ENCODE data around the gene AK8.

Gene AK8

GRCh38 chr9:132800038-132800648 lies 77.9 kb downstream of the AK8 start:
- no peak overlapping the region for H3K4me3 ChIP-seq (ENCODE audit: low read depth, low read length)

- no peak overlapping the region for H3K4me3 ChIP-seq (ENCODE audit: low read depth, low read length)
Measured at GRCh38 chr9:132798817-132799790, 79.0 kb downstream of the AK8 start.

GRCh38 chr9:132797861-132798659 lies 80.0 kb downstream of the AK8 start:
- no peak overlapping the region for H3K4me3 ChIP-seq (ENCODE audit: low read depth, low read length)

GRCh38 chr9:132795511-132796303 lies 82.4 kb downstream of the AK8 start:
- H3K4me3 ChIP-seq (ENCODE audit: low read depth, low read length), result no peak overlapping the region

- H3K4me3 ChIP-seq (ENCODE audit: low read depth, low read length), result no peak overlapping the region
Measured at GRCh38 chr9:132794730-132795380, 83.2 kb downstream of the AK8 start.

- H3K4me3 ChIP-seq (ENCODE audit: low read depth, low read length), result no peak overlapping the region
Measured at GRCh38 chr9:132793606-132794580, 84.2 kb downstream of the AK8 start.

GRCh38 chr9:132792547-132792946 lies 85.5 kb downstream of the AK8 start:
- H3K4me3 ChIP-seq (ENCODE audit: low read depth, low read length), result no peak overlapping the region

- no peak overlapping the region for H3K4me3 ChIP-seq (ENCODE audit: low read depth, low read length)
Measured at GRCh38 chr9:132791699-132792240, 86.3 kb downstream of the AK8 start.

- H3K4me3 ChIP-seq (ENCODE audit: low read depth, low read length), result no peak overlapping the region
Measured at GRCh38 chr9:132789719-132790118, 88.4 kb downstream of the AK8 start.

- no peak overlapping the region for H3K4me3 ChIP-seq (ENCODE audit: low read depth, low read length)
Measured at GRCh38 chr9:132788378-132788777, 89.7 kb downstream of the AK8 start.

- no peak overlapping the region for H3K4me3 ChIP-seq (ENCODE audit: low read depth, low read length)
Measured at GRCh38 chr9:132787748-132788159, 90.3 kb downstream of the AK8 start.

GRCh38 chr9:132784286-132784830 lies 93.7 kb downstream of the AK8 start:
- no peak overlapping the region for H3K4me3 ChIP-seq (ENCODE audit: low read depth, low read length)

- H3K4me3 ChIP-seq (ENCODE audit: low read depth, low read length), result no peak overlapping the region
Measured at GRCh38 chr9:132783006-132783405, 95.1 kb downstream of the AK8 start.

- H3K4me3 ChIP-seq (ENCODE audit: low read depth, low read length), result no peak overlapping the region
Measured at GRCh38 chr9:132782037-132782436, 96.0 kb downstream of the AK8 start.

- no peak overlapping the region for H3K4me3 ChIP-seq (ENCODE audit: low read depth, low read length)
Measured at GRCh38 chr9:132780230-132781007, 97.7 kb downstream of the AK8 start.

- no peak overlapping the region for H3K4me3 ChIP-seq (ENCODE audit: low read depth, low read length)
Measured at GRCh38 chr9:132776891-132777290, 101.2 kb downstream of the AK8 start.

GRCh38 chr9:132776268-132776667 lies 101.8 kb downstream of the AK8 start:
- H3K4me3 ChIP-seq (ENCODE audit: low read depth, low read length), result no peak overlapping the region

- H3K4me3 ChIP-seq (ENCODE audit: low read depth, low read length), result no peak overlapping the region
Measured at GRCh38 chr9:132775720-132776119, 102.4 kb downstream of the AK8 start.

Measured in iPS-11a (cell line).